HCT116 (cell line): Measurements from ENCODE around the gene ARHGAP8. TPM values are rescaled to one million over a fixed set of nuclear protein-coding genes. Genes with fewer than 3 reads are reported as not detected.

ENCODE experiments used
- ATAC-seq: fragments of 200-7000 bp; cut with Tn5 transposase; 2 replicates; pipeline ENCODE4 v1.9.1; 2020; ENCODE audit warnings: mild to moderate bottlenecking, moderate library complexity
- BruUV-seq: library from RNA; stranded (reverse); fragments of 400-500 nt; replicated peaks from 2 replicates; lab custom pipeline; 2021; lab: Mats Ljungman, UMichigan
- CTCF ChIA-PET: fragments of 300-600 bp; sonication (Branson Sonifier 250); formaldehyde crosslinking; loops from one replicate; lab custom pipeline; 2021; ENCODE audit warnings: antibody characterized with exemption; lab: Charles Lee
- POLR2A ChIA-PET: fragments of 300-600, 350-600 bp; sonication (Branson Sonifier 250); formaldehyde crosslinking; loops from one replicate; lab custom pipeline; 2021; ENCODE audit warnings: antibody characterized with exemption; lab: Charles Lee
- RAD21 ChIA-PET, 2 experiments: fragments of 300-600 bp; sonication (Branson Sonifier 250); formaldehyde crosslinking; loops; one replicate each; lab custom pipeline; 2023; ENCODE audit warnings: low total read pairs in 2 of 2; ENCODE audit not compliant: uncharacterized antibody in 2 of 2, unreplicated experiment in 2 of 2, low non-redundant PET in 1 of 2; lab: Charles Lee
- DNase-seq: peaks from one replicate; pipeline ENCODE4 v3.0.0-alpha.2; 2010; ENCODE audit warnings: low read depth, low spot score
- H2AFZ ChIP-seq: fragments of 200-600 bp; shearing (Covaris generic), sonication (generic); 2 replicates; pipeline ENCODE4 v1.6.1; 2017; ENCODE audit warnings: low read depth, mixed run types, mixed read lengths, antibody characterized with exemption, low read length; ENCODE audit not compliant: poor library complexity, severe bottlenecking
- H3K27ac ChIP-seq: 2 replicates; pipeline ENCODE4 v1.5.1; 2012; ENCODE audit warnings: low read depth, low read length
- H3K27me3 ChIP-seq: fragments of 200-600 bp; sonication (generic); 2 replicates; pipeline ENCODE4 v1.6.1; 2016; ENCODE audit warnings: mixed run types, low read length, mixed read lengths; ENCODE audit not compliant: insufficient read depth
- H3K36me3 ChIP-seq, 2 experiments: fragments of 200-500 bp in 1 of 2; fragments of 200-600 bp in 1 of 2; sonication (Bioruptor generic) in 1 of 2; sonication (generic) in 1 of 2; 2 replicates each; pipeline versions ENCODE4 v1.5.1 to v1.6.1; 2014 to 2016; ENCODE audit warnings: low read length in 2 of 2, inconsistent platforms in 1 of 2, mixed read lengths in 1 of 2, mixed run types in 1 of 2; ENCODE audit not compliant: insufficient read depth in 2 of 2, control insufficient read depth in 1 of 2
- H3K4me1 ChIP-seq, 2 experiments: fragments of 200-600 bp in 1 of 2; sonication (generic) in 1 of 2; 2 replicates each; pipeline versions ENCODE4 v1.5.1 to v1.6.1; 2012 to 2017; ENCODE audit warnings: low read length in 2 of 2, inconsistent platforms in 1 of 2, mild to moderate bottlenecking in 1 of 2, mixed read lengths in 1 of 2, mixed run types in 1 of 2, moderate library complexity in 1 of 2; ENCODE audit not compliant: insufficient read depth in 2 of 2, control insufficient read depth in 1 of 2
- H3K4me2 ChIP-seq: fragments of 200-600 bp; sonication (generic); 2 replicates; pipeline ENCODE4 v1.6.1; 2017; ENCODE audit warnings: mixed run types, low read length, mixed read lengths
- H3K4me3 ChIP-seq, 2 experiments: fragments of 200-600 bp in 1 of 2; sonication (generic) in 1 of 2; replicated peaks in 1 of 2; 2 replicates each; pipeline ENCODE4 v1.5.1; 2011 to 2016; ENCODE audit warnings: low read length in 2 of 2, control low read depth in 1 of 2, low read depth in 1 of 2, mild to moderate bottlenecking in 1 of 2, mixed read lengths in 1 of 2, mixed run types in 1 of 2
- H3K79me2 ChIP-seq: fragments of 200-600 bp; sonication (generic); 2 replicates; pipeline ENCODE4 v1.6.1; 2017; ENCODE audit warnings: mild to moderate bottlenecking, mixed run types, low read length, moderate library complexity, mixed read lengths; ENCODE audit not compliant: insufficient read depth
- H3K9ac ChIP-seq: fragments of 200-600 bp; sonication (generic); 2 replicates; pipeline ENCODE4 v1.6.1; 2016; ENCODE audit warnings: low read length, mixed read lengths
- H3K9me2 ChIP-seq: fragments of 200-600 bp; sonication (generic), shearing (Covaris generic); 2 replicates; pipeline ENCODE4 v1.6.1; 2017; ENCODE audit warnings: mixed run types, mild to moderate bottlenecking, moderate library complexity; ENCODE audit not compliant: insufficient read depth
- H3K9me3 ChIP-seq, 2 experiments: fragments of 200-500 bp in 1 of 2; fragments of 200-600 bp in 1 of 2; sonication (Bioruptor generic) in 1 of 2; sonication (generic) in 1 of 2; 2 replicates each; pipeline ENCODE4 v1.6.1; 2014 to 2017; ENCODE audit warnings: low read length in 2 of 2, mixed read lengths in 2 of 2, inconsistent platforms in 1 of 2, low read depth in 1 of 2, mild to moderate bottlenecking in 1 of 2, mixed run types in 1 of 2, moderate library complexity in 1 of 2; ENCODE audit not compliant: control insufficient read depth in 1 of 2, insufficient read depth in 1 of 2
- H4K20me1 ChIP-seq: fragments of 200-600 bp; sonication (generic), shearing (Covaris generic); 2 replicates; pipeline ENCODE4 v1.6.1; 2017; ENCODE audit warnings: mixed run types, mild to moderate bottlenecking, moderate library complexity; ENCODE audit not compliant: insufficient read depth
- CBX3 ChIP-seq: IDR thresholded peaks from 2 replicates; pipeline ENCODE4 v1.6.1; 2012; ENCODE audit warnings: low read depth
- EGR1 ChIP-seq: IDR thresholded peaks from 2 replicates; pipeline ENCODE4 v1.6.1; 2012; ENCODE audit warnings: low read depth
- EZH2phosphoT487 ChIP-seq: fragments of 200-600 bp; IDR thresholded peaks from 2 replicates; pipeline ENCODE4 v1.6.1; 2018; ENCODE audit warnings: antibody characterized with exemption, borderline replicate concordance
- FOSL1 ChIP-seq: IDR thresholded peaks from 2 replicates; pipeline ENCODE4 v1.6.1; 2012; ENCODE audit warnings: low read depth
- JUND ChIP-seq: IDR thresholded peaks from 2 replicates; pipeline ENCODE4 v1.6.1; 2012
- POLR2AphosphoS5 ChIP-seq: IDR thresholded peaks from 2 replicates; pipeline ENCODE4 v1.6.1; 2011; ENCODE audit warnings: mild to moderate bottlenecking, low read depth, low read length, moderate library complexity
- RAD21 ChIP-seq: IDR thresholded peaks from 2 replicates; pipeline ENCODE4 v1.6.1; 2012; ENCODE audit warnings: low read depth, mild to moderate bottlenecking
- REST ChIP-seq: IDR thresholded peaks from 2 replicates; pipeline ENCODE4 v1.6.1; 2012; ENCODE audit warnings: low read depth
- YY1 ChIP-seq: IDR thresholded peaks from 2 replicates; pipeline ENCODE4 v1.6.1; 2011; ENCODE audit warnings: low read length, low read depth, moderate library complexity, mild to moderate bottlenecking; ENCODE audit not compliant: insufficient replicate concordance; ENCODE audit errors: extremely low read depth
- ZFX ChIP-seq: fragments of 450-650 bp; IDR thresholded peaks from 2 replicates; pipeline ENCODE4 v1.6.1; 2017
- ZNF274 ChIP-seq: fragments of 200-500 bp; sonication (Bioruptor generic); IDR thresholded peaks from 2 replicates; pipeline ENCODE4 v1.6.1; 2014; ENCODE audit warnings: mild to moderate bottlenecking, low read depth, low read length, inconsistent platforms
- intact Hi-C: fragments of 100-400 bp; cut with micrococcal nuclease; formaldehyde crosslinking; loops from 2 replicates; pipeline ENCODE4 v1.10.0; 2022
- total RNA-seq: library from RNA; stranded (reverse); gene quantifications from one replicate; pipeline ENCODE4 v1.2.1, GENCODE V29; 2021; ENCODE audit not compliant: unreplicated experiment
- TF ChIP-seq, protein P1 (sequence below): IDR thresholded peaks from 2 replicates; pipeline ENCODE4 v1.6.1; 2011; ENCODE audit warnings: mild to moderate bottlenecking, low read length, moderate library complexity; ENCODE audit not compliant: insufficient replicate concordance; ENCODE audit errors: extremely low read depth
- TF ChIP-seq, protein P2 (sequence below): IDR thresholded peaks from 2 replicates; pipeline ENCODE4 v1.6.1; 2012

The ARHGAP8 gene
- total RNA-seq, 1 experiment from 2014 or later: 67.5 TPM

GRCh38 chr22:44707752-44708151 is 44.6 kb upstream of the ARHGAP8 start:
- POLR2A ChIA-PET: no interaction called here
- H3K36me3 ChIP-seq: no peaks in the 10 kb centered on the region
- intact Hi-C loops: no loop called here
- no TSS peak for BruUV-seq
- no peak overlapping the region for H2AFZ ChIP-seq
- no peaks in the 10 kb centered on the region for H3K27me3 ChIP-seq
- H3K4me2 ChIP-seq: peak overlapping the region; percentile 36
- no peak overlapping the region for H3K4me3 ChIP-seq
- H4K20me1 ChIP-seq: no peaks in the 10 kb centered on the region
- H3K4me1 ChIP-seq: peaks cover 6 to 35% of the 10 kb centered on the region in 2 experiments; a peak in 3 of 4 replicates
- CTCF ChIA-PET: no interaction called here
- DNase-seq: no peak
- peaks cover 45% of the 10 kb centered on the region for H3K79me2 ChIP-seq
- H3K9me3 ChIP-seq: no peaks in the 10 kb centered on the region
- no peak; the same call in 1 of the 2 replicates for ATAC-seq
- RAD21 ChIA-PET: no interaction called here
- peak overlapping the region; percentile 11; the same call in 1 of the 2 replicates for H3K9ac ChIP-seq
- H3K27ac ChIP-seq: peak overlapping the region; percentile 10; the same call in 1 of the 2 replicates
- H3K9me2 ChIP-seq: no peaks in the 10 kb centered on the region
- TF ChIP-seq, protein P1, sequence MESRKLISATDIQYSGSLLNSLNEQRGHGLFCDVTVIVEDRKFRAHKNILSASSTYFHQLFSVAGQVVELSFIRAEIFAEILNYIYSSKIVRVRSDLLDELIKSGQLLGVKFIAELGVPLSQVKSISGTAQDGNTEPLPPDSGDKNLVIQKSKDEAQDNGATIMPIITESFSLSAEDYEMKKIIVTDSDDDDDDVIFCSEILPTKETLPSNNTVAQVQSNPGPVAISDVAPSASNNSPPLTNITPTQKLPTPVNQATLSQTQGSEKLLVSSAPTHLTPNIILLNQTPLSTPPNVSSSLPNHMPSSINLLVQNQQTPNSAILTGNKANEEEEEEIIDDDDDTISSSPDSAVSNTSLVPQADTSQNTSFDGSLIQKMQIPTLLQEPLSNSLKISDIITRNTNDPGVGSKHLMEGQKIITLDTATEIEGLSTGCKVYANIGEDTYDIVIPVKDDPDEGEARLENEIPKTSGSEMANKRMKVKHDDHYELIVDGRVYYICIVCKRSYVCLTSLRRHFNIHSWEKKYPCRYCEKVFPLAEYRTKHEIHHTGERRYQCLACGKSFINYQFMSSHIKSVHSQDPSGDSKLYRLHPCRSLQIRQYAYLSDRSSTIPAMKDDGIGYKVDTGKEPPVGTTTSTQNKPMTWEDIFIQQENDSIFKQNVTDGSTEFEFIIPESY: no peak
- TF ChIP-seq POLR2AphosphoS5: no peak
- TF ChIP-seq RAD21: no peak
- TF ChIP-seq YY1: no peak
- no peak for TF ChIP-seq ZNF274
- no peak for TF ChIP-seq CBX3
- no peak for TF ChIP-seq JUND
- no peak for TF ChIP-seq REST
- TF ChIP-seq ZFX: no peak
- TF ChIP-seq EZH2phosphoT487: no peak
- TF ChIP-seq, protein P2, sequence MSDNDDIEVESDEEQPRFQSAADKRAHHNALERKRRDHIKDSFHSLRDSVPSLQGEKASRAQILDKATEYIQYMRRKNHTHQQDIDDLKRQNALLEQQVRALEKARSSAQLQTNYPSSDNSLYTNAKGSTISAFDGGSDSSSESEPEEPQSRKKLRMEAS: no peak
- TF ChIP-seq FOSL1: no peak
- TF ChIP-seq EGR1: no peak
